Mucosa of rectum (tissue), 2 donors: ENCODE data around the gene FHL3.
A peak's percentile ranks its signal among the peaks of the same experiment; 100 is the strongest.

Experiments used
- H3K27ac ChIP-seq, 2 donors: one replicate each; pipeline ENCODE4 v1.7.0; 2013; ENCODE audit warnings: inconsistent platforms in 2 of 2, low read depth in 2 of 2, low read length in 2 of 2
- H3K27me3 ChIP-seq, 2 donors: one replicate each; pipeline ENCODE4 v1.7.0; 2013; ENCODE audit warnings: low read length in 2 of 2; ENCODE audit not compliant: control insufficient read depth in 2 of 2, insufficient read depth in 2 of 2
- H3K36me3 ChIP-seq, 2 donors: one replicate each; pipeline ENCODE4 v1.7.0; 2013; ENCODE audit warnings: low read length in 2 of 2; ENCODE audit not compliant: control insufficient read depth in 2 of 2, insufficient read depth in 2 of 2
- H3K4me1 ChIP-seq, 2 donors: one replicate each; pipeline ENCODE4 v1.7.0; 2013; ENCODE audit warnings: low read length in 2 of 2, mild to moderate bottlenecking in 1 of 2; ENCODE audit not compliant: control insufficient read depth in 2 of 2, insufficient read depth in 2 of 2
- H3K4me3 ChIP-seq, 2 donors: one replicate each; pipeline ENCODE4 v1.7.0; 2013; ENCODE audit warnings: low read length in 2 of 2
- H3K9ac ChIP-seq, 2 donors: one replicate each; pipeline ENCODE4 v1.7.0; 2013; ENCODE audit warnings: low read length in 2 of 2, low read depth in 1 of 2, mild to moderate bottlenecking in 1 of 2
- H3K9me3 ChIP-seq, 2 donors: one replicate each; pipeline ENCODE4 v1.7.0; 2013; ENCODE audit warnings: low read length in 2 of 2; ENCODE audit not compliant: control insufficient read depth in 2 of 2
- donor health status: healthy.
- donor health status: Normal muscosa, but diverticular disease.

Gene FHL3, protein sequence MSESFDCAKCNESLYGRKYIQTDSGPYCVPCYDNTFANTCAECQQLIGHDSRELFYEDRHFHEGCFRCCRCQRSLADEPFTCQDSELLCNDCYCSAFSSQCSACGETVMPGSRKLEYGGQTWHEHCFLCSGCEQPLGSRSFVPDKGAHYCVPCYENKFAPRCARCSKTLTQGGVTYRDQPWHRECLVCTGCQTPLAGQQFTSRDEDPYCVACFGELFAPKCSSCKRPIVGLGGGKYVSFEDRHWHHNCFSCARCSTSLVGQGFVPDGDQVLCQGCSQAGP

DNA sequence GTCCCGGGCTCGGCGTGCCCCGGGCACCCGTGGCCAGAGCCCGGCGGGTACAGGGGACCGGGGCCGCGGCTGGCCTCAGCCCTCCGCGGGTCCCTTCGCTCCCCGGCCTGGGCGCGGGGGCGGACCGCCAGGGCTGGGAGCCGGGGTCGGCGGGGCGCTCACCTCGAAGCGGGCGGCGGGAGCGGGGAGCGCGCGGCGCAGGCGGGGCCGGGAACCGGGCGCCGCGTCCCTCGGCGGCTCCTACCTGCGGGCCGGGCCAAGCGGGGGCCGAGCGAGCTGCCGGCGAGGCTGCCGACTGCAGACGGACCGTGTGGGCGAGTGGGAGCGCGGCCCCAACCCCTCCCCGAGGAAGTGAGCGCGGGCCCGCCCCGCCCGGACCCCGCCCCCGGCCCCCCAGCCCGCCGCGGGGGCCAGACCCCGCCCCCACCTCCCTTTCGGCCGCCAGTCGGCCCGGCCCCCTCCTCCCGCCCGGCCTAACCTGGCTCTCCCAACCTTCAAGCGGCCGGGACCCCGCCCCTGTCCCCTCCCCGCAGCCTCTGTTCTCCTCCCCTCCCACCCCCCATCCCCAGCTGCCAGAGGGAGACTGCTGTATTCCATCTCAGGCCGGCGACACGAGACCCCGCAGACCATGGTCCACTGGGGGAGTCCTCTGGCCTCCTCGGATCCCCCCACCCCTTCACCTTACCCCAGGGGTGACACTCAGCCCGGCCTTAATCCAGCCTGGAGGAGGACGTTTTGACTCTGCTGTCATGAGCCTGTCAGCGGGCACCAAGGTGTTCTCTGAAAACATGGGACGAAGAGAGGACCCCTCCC, at the start of gene FHL3:
FHL3 (minus strand) TSS at position 320 of the 813 bp plus-strand sequence. CDS start 6,102 bp downstream, outside the sequence.
- Histone ChIP-seq H3K9me3 (no peaks in the 10 kb centered on the region), H3K4me1 (peaks cover 11 to 15% of the 10 kb centered on the region in 2 donors), H3K4me3 (peak within 1 kb of the TSS; percentile 65 to 75)

DNA sequence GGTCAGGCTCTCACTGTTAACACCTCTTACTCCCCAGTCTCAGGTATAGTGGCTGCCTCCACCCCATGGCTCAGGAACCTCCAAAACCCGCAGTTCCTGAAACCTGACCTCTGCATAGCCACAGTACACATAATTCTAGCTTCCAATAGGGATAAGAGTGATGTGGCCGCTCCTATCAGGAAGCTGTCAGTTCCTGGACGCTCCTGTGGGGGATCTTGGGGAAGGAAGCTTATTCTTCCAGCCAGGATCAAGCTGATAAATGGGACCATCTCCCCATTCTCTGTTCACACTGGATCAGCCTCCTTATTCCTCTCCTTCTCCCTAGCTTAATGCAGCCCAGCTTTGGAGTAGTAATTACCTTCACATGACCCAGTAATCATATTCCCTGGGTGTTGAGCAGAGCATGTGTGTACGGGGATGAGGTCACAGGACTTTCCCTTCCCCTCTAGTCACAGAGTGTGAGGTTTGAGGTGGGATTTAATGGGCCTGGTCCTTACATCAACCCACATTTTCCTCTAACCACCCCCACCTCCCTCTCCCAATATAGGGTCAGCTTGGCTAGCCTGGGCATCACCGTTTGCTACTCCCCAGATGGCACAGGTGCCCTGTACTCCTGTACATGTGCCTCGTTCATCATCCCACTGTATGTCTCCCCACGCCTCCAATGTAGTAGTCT, 48.2 kb upstream of the FHL3 start:
- Histone ChIP-seq H3K36me3 (no peaks in the 10 kb centered on the region), H3K27me3 (peaks cover 14 to 15% of the 10 kb centered on the region in 2 donors), H3K27ac (no peak overlapping the region), H3K9ac (no peak overlapping the region), H3K4me1 (peaks cover 0 to 2% of the 10 kb centered on the region in 2 donors), H3K4me3 (no peak overlapping the region), H3K9me3 (no peaks in the 10 kb centered on the region)

More for the DNA sequence above, at the start of gene FHL3:
- H3K36me3 ChIP-seq, result no peaks in the 10 kb centered on the region
- peaks cover 4 to 14% of the 10 kb centered on the region in 2 donors for H3K27me3 ChIP-seq
- peak within 1 kb of the TSS; percentile 61 to 72 for H3K27ac ChIP-seq
- H3K9ac ChIP-seq, result peak within 1 kb of the TSS; percentile 70 to 72

DNA sequence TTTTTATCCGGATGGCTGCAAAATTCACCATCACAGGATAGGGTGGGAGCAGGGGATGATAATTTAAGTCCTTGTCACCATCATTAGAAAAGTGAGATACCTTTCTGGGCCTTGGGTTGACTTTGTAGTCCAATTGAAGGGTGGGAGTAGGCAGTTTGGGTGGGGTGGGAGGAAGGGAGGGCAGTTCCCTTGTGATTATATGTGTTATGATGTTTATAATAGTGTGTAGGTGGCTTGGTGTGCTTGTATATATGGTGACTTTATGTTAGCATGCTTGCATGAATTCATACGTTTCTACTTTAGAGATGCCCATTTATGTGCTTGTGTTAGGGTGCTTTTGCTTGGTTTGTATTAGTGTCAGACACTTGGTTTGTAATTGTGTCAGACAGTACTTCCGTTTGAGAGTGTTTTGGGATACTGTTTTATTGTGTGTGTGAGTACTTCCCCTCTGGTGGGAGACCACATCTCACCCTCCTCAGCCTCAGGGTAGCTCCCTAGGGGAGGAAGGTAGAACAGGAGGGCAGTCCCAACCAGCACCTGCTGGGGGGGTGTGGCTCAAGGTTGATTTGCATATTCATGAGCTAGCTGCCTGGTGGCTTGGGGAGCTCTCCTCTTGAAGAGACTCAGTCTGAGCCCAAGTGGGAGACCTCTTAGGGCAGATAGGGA, 47.6 kb upstream of the FHL3 start:
- Histone ChIP-seq H3K36me3 (no peaks in the 10 kb centered on the region), H3K4me1 (peaks cover 0 to 2% of the 10 kb centered on the region in 2 donors), H3K9ac (no peak overlapping the region), H3K27ac (no peak overlapping the region), H3K4me3 (no peak overlapping the region), H3K9me3 (no peaks in the 10 kb centered on the region), H3K27me3 (peaks cover 18 to 21% of the 10 kb centered on the region in 2 donors)

DNA sequence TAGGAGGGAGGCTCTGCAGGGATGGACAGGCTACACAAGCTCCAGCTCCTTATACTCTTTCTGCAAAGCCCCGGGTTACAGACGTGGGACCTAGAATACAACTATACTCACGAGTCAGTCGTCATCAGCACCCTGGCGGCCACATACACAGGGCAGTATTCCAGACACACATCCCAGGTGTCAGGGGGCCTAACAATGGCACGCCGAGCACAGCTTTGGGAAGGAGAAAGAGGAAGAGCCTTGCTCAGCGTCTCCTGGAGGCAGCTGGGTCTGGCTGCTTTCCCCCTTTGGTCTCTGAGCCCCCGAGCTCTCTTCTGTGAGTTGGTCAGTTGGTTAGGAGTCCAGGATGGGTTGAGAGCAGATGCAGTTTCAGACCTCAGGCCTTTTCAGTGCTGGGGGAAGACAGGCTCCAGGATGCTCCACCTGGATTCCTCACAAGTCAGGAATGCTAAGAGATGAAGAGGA, 45.8 kb upstream of the FHL3 start:
- H3K4me1 ChIP-seq, result peaks cover 2% of the 10 kb centered on the region in 2 donors
- H3K27me3 ChIP-seq, result peaks cover 20 to 27% of the 10 kb centered on the region in 2 donors
- H3K9me3 ChIP-seq, result no peaks in the 10 kb centered on the region
- H3K27ac ChIP-seq, result no peak overlapping the region
- H3K36me3 ChIP-seq, result no peaks in the 10 kb centered on the region
- H3K4me3 ChIP-seq, result no peak overlapping the region
- H3K9ac ChIP-seq, result no peak overlapping the region

DNA sequence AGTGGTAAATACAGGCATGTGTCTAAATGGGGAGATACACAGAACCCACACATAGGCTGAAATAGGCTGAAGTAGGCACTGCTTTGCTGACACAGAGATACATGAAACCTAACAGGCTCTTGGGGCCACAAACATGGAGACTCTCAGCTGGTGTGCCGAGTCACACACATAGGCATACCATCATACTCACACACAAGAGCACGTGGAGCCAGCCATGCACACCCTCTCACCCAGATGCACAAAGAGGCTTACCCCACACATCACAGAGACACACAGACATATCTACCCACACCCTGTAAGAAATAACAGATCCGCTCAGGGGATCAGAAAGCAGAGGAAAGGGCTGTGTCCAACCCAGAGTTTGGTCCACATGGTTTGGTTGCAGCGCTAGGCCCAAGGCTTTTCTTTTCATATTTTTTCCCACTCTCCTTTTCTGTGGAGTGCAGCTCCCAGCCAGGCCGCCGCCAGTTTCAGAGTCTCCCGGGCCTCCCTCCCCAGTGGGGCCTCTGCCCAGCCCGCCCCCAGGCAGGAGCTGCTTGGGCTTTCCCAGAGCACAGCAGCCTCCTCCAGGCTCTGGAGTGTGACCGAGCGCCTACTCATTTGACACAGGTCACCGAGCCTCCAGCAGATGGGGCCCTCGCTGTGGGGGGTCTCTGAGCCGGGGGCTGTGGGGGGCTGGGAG, 45.2 kb upstream of the FHL3 start:
- Histone ChIP-seq H3K27ac (no peak overlapping the region), H3K4me3 (no peak overlapping the region), H3K9me3 (no peaks in the 10 kb centered on the region), H3K36me3 (no peaks in the 10 kb centered on the region), H3K9ac (no peak overlapping the region), H3K27me3 (peaks cover 19 to 30% of the 10 kb centered on the region in 2 donors), H3K4me1 (peaks cover 2% of the 10 kb centered on the region in 2 donors)

DNA sequence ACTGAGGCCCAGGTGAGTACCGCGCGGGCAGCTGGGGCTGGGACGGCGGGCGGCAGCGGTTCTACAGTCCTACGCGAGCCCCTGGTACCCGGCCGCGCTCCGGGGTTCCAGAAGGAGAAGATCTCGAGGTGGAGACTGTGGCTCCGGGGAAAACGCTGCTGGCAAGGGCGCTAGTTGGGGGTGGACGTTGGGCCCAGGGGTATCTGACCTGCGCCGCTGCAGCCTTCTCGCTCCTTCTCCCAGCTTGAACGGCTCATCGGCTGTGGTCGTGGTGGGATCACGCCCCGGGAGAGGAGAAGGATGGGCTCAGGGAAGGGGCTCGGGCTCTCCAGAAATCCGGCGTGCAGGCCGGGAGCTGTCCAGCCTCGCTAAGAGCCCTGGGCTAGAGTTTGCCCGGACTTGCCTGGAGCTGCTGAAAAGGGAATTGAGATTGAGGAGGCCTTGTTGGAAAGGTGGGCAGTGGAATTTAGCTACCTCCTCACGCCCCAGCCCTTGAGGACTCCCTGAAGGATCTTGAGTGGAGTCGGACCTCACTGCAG, 42.4 kb upstream of the FHL3 start:
- H3K4me3 ChIP-seq, result peak overlapping the region; percentile 37 to 57
- H3K27ac ChIP-seq, result no peak overlapping the region
- H3K36me3 ChIP-seq, result no peaks in the 10 kb centered on the region
- peaks cover 4 to 8% of the 10 kb centered on the region in 2 donors for H3K4me1 ChIP-seq
- H3K9me3 ChIP-seq, result no peaks in the 10 kb centered on the region
- H3K9ac ChIP-seq, result peak overlapping the region in 1 of 2 donors; percentile 34
- peaks cover 35 to 48% of the 10 kb centered on the region in 2 donors for H3K27me3 ChIP-seq

DNA sequence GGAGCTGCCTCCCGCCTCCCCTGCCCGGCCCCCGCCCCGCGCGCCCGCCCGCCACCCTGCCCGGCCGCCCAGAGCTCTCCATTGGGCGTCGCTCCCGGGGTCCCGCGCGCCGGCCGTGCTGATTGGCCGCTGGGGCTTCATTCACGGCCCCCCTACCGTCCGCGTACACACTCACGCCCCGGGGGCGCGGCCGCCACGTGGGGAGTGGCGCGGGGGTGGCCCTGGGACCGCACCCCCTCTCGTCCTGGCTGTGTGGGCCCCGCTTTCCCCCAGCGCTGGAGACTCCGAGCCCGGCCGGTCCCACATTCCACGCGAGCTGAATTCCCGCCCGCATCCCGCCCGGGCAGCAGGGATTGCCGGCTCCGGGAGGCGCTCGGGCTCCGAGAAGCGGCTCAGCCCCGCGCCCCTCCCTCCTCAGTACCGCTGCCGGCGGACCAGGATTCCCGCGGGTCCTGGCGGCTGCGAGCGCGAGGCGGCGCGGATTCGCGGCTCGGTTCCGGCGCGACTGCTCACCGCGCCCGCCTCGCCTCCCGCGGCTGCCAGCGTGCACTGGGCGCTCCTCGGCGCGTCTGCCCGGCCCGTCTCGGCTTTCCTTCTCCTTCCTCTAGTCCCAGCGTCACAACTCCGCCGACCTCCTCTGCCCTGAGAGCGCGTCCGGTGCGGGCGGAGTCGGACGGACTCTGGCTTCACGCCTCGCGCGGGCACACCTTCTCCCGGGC, 41.7 kb upstream of the FHL3 start:
- Histone ChIP-seq H3K9me3 (no peaks in the 10 kb centered on the region), H3K9ac (peak overlapping the region in 1 of 2 donors; percentile 34), H3K36me3 (no peaks in the 10 kb centered on the region), H3K4me1 (peaks cover 4 to 8% of the 10 kb centered on the region in 2 donors), H3K27me3 (peaks cover 41 to 55% of the 10 kb centered on the region in 2 donors), H3K4me3 (peak overlapping the region; percentile 37 to 57), H3K27ac (no peak overlapping the region)

DNA sequence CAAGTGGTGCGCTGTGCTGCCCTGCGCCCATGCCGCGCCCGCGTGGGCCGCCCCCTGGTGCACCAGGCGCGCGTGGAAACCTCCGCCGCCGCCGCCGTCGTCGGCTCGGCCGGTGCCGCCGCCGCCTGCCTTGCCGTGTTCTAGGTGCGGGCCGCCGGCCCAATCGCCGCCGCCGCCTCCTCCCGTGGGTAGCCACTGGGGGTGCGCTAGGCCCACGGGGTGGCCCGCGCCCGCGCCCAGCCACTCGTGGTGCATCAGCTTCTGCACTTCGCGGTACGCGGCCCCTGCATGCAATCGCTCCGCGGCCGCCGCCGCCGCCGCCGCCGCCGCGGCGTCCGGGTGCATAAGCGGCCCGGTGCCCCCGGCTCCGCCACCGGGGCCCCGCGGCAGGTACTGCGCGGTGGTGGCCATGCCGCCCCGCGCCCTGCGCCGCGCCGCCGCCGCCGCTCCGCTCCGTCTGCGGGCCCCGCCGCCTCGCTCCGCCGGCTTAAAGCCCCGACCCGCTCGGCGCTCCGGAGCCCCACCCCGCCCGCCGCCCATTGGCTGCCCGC, 41.1 kb upstream of the FHL3 start, which contains the start of gene POU3F1:
POU3F1 (minus strand) TSS at position 461 of the 551 bp plus-strand sequence; CDS start at position 411, 50 bp downstream.
- Histone ChIP-seq H3K4me3 (peak within 1 kb of the TSS; percentile 37 to 57), H3K27me3 (peaks cover 38 to 56% of the 10 kb centered on the region in 2 donors), H3K27ac (no peak within 1 kb of the TSS), H3K9ac (peak within 1 kb of the TSS in 1 of 2 donors; percentile 34), H3K9me3 (no peaks in the 10 kb centered on the region), H3K4me1 (peaks cover 4 to 8% of the 10 kb centered on the region in 2 donors), H3K36me3 (no peaks in the 10 kb centered on the region)
